Measurements from ENCODE around the gene PDE6C.

Gene PDE6C

GRCh38 chr10:93603023-93603422, 9.3 kb upstream of the PDE6C start:
- TF ChIP-seq, protein P1, sequence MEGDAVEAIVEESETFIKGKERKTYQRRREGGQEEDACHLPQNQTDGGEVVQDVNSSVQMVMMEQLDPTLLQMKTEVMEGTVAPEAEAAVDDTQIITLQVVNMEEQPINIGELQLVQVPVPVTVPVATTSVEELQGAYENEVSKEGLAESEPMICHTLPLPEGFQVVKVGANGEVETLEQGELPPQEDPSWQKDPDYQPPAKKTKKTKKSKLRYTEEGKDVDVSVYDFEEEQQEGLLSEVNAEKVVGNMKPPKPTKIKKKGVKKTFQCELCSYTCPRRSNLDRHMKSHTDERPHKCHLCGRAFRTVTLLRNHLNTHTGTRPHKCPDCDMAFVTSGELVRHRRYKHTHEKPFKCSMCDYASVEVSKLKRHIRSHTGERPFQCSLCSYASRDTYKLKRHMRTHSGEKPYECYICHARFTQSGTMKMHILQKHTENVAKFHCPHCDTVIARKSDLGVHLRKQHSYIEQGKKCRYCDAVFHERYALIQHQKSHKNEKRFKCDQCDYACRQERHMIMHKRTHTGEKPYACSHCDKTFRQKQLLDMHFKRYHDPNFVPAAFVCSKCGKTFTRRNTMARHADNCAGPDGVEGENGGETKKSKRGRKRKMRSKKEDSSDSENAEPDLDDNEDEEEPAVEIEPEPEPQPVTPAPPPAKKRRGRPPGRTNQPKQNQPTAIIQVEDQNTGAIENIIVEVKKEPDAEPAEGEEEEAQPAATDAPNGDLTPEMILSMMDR (IDR thresholded peaks at IDR 0.05; ENCODE audit: low read depth, low read length) = no peak
- no peak for DNase-seq (ENCODE audit: low read depth, low spot score)
- in situ Hi-C loops (cut with HindIII; ENCODE audit: low sequenced_read_pairs) = no loop called here
- no peak overlapping the region for H3K4me3 ChIP-seq (ENCODE audit: low read depth, low read length)

GRCh38 chr10:93604146-93604545, 8.2 kb upstream of the PDE6C start:
- TF ChIP-seq, protein P1 (IDR thresholded peaks at IDR 0.05; ENCODE audit: low read depth, low read length) = no peak
- in situ Hi-C loops (cut with HindIII; ENCODE audit: low sequenced_read_pairs) = no loop called here
- DNase-seq (ENCODE audit: low read depth, low spot score) = no peak
- H3K4me3 ChIP-seq (ENCODE audit: low read depth, low read length) = no peak overlapping the region

- no peak for DNase-seq (ENCODE audit: low read depth, low spot score)
- no peak overlapping the region for H3K4me3 ChIP-seq (ENCODE audit: low read depth, low read length)
- in situ Hi-C loops (cut with HindIII; ENCODE audit: low sequenced_read_pairs) = no loop called here
- TF ChIP-seq, protein P1 (IDR thresholded peaks at IDR 0.05; ENCODE audit: low read depth, low read length) = no peak
Observed at GRCh38 chr10:93608421-93608820, 3.9 kb upstream of the PDE6C start.

DNA sequence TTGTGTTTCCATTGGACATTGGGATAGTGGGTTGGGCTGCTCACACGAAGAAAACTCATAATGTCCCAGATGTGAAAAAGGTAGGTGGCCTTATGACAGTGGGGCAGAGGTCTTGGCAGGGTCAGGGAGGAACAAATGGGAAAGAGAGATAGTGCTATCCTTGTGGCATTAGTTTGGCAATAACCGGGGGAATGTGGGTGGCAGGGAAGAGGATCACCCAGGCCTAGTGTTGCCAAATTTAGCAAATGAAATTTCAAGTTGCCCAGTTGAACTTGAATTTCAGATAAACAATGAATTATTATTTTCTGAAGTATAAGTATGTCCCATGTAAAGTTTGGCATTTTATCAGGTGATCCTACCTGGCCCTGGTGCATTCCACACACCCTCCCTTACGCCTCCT, 789 bp downstream of the PDE6C start:
- in situ Hi-C loops (cut with HindIII; ENCODE audit: low sequenced_read_pairs) = no loop called here
- DNase-seq (ENCODE audit: low read depth, low spot score) = no peak
- H3K4me3 ChIP-seq (ENCODE audit: low read depth, low read length) = no peak overlapping the region
- TF ChIP-seq, protein P1 (IDR thresholded peaks at IDR 0.05; ENCODE audit: low read depth, low read length) = no peak

DNA sequence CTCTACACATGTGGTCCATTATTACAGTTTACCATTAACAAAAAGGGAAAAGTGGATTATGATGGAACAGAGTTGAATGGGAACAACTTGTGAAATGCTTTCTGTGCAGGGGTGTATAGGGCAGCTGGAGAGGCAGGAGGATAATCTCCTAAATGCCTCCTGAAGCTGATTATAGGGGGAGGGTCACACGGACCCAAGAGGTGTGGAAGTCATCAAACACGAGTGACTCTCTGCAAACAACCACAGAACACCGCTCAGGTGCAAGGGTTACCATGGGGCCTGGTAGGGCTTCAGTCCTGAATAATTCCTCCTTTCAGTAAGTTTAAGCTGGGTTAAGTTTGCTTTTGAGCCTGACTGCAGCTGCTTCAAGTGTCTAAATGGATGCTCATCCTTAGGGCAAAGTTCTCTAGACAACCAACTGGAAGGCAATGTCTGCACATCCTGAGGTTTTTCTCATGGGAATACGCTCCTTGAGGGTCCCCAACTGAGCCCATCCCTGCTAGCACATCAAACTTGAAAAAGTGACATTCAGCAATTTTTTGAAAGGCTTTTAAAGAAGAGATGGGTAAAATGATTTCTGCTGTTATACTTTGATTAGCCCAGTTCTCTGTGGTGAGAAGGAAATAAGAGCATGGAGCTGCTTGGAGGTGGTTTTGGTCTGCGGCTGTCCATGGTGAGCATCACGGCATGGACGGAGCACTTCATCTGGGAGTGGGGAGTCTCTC, 1.9 kb downstream of the PDE6C start:
- TF ChIP-seq, protein P1 (IDR thresholded peaks at IDR 0.05; ENCODE audit: low read depth, low read length) = no peak
- in situ Hi-C loops (cut with HindIII; ENCODE audit: low sequenced_read_pairs) = no loop called here
- no peak for DNase-seq (ENCODE audit: low read depth, low spot score)
- H3K4me3 ChIP-seq (ENCODE audit: low read depth, low read length) = no peak overlapping the region

GRCh38 chr10:93615576-93616235, 3.4 kb downstream of the PDE6C start:
- no peak for DNase-seq (ENCODE audit: low read depth, low spot score)

More at GRCh38 chr10:93615576-93616235, 3.4 kb downstream of the PDE6C start:
- TF ChIP-seq, protein P1 (IDR thresholded peaks at IDR 0.05; ENCODE audit: low read depth, low read length) = no peak
- in situ Hi-C loops (cut with HindIII; ENCODE audit: low sequenced_read_pairs) = no loop called here
- no peak overlapping the region for H3K4me3 ChIP-seq (ENCODE audit: low read depth, low read length)

All from astrocyte of the spinal cord (primary cell).